HG02588 (cell line): ENCODE data around the gene SIPA1.

Experiments
- ATAC-seq: cut with Tn5 transposase; IDR thresholded peaks from one replicate; pipeline ENCODE4 v1.9.1; 2021; ENCODE audit warnings: mild to moderate bottlenecking, moderate library complexity; ENCODE audit not compliant: unreplicated experiment

SIPA1 gene

DNA sequence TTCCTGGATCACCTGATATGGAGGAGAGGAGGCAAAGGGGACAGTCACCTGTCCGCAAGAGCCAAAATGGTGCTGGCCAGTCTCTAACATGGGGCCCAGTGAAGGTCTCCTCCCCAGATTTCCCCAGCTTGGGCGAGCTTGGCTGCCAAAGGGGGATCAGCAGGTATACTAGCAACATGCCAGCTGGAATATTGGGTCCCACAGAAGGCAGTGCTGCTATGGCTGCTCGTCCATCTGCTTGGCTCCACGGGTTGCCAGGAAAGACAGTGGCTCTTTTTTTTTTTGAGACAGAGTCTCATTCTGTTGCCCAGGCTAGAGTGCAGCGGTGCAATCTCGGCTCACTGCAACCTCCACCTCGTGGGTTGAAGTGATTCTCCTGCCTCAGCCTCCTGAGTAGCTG lies 61.4 kb downstream of the SIPA1 start:
- ATAC-seq = no peak

DNA sequence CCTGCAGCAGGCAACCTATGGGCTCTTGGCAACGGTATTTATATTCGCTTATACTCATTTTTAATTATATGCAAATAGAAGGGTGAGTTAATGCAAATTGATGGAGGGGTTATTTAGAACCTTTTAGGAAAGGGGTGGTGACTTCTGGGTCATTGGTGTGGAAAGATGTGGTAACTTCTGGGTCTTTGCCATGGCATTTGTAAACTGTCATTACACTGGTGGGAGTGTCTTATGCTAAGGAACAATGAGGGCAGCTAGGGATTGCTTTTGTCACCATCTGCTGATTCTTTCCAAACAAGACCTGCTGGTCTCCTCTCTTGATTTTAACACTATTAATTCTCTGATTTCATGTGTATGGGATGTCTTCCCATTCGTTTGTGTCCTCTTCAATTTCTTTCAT lies 62.5 kb downstream of the SIPA1 start:
- no peak for ATAC-seq
